Measurements from ENCODE around the gene OXT. TPM values are rescaled to one million over a fixed set of nuclear protein-coding genes. Genes with fewer than 3 reads are reported as not detected.
A peak's percentile ranks its signal among the peaks of the same experiment; 100 is the strongest.
"Not testable (repeated sequence)": the region's sequence is repeated elsewhere in the genome, so short reads cannot be mapped to it uniquely, and the experiment has no call there.

OXT gene
- not detected in 2 replicates for total RNA-seq

DNA sequence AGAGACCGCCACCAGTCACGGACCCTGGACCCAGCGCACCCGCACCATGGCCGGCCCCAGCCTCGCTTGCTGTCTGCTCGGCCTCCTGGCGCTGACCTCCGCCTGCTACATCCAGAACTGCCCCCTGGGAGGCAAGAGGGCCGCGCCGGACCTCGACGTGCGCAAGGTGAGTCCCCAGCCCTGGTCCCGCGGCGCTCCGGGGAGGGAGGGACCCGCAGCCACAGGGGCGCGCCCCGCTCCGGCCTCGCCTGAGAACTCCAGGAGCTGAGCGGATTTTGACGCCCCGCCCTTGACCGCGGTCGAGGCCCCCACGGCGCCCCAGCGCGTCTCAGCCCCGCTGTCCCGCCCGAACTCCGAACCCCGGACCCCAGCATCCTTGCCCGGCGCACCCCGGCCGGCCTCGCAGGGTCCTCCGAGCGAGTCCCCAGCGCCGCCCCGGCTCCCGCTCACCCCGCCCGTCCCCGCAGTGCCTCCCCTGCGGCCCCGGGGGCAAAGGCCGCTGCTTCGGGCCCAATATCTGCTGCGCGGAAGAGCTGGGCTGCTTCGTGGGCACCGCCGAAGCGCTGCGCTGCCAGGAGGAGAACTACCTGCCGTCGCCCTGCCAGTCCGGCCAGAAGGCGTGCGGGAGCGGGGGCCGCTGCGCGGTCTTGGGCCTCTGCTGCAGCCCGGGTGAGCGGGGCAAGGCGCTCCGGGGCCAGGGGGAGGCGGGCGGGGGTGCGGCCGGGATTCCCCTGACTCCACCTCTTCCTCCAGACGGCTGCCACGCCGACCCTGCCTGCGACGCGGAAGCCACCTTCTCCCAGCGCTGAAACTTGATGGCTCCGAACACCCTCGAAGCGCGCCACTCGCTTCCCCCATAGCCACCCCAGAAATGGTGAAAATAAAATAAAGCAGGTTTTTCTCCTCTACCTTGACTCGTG is at the start of gene OXT:
Gene OXT (plus strand): TSS at position 11 of the 920 bp plus-strand sequence. CDS start 36 bp downstream, at position 47.
- no peak for DNase-seq (ENCODE audit: low read depth in 2 of 2)

DNA sequence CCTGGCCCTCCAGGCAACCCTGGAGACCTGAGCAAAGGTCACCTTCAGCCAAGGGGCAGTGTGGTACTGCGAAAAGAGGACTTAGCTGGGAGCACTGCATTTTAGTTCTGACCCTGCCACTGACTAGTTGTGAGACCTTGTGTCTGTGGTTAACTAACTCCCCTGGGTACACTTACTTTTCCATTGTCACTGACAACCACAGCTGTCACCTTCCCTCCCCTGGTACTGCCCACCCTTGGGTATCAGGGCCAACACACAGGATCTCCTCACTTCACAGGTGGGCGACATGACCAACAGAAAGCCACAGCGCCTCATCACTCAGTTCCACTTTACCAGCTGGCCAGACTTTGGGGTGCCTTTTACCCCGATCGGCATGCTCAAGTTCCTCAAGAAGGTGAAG is 49.6 kb upstream of the OXT start:
- DNase-seq (ENCODE audit: low read depth in 2 of 2): no peak

DNA sequence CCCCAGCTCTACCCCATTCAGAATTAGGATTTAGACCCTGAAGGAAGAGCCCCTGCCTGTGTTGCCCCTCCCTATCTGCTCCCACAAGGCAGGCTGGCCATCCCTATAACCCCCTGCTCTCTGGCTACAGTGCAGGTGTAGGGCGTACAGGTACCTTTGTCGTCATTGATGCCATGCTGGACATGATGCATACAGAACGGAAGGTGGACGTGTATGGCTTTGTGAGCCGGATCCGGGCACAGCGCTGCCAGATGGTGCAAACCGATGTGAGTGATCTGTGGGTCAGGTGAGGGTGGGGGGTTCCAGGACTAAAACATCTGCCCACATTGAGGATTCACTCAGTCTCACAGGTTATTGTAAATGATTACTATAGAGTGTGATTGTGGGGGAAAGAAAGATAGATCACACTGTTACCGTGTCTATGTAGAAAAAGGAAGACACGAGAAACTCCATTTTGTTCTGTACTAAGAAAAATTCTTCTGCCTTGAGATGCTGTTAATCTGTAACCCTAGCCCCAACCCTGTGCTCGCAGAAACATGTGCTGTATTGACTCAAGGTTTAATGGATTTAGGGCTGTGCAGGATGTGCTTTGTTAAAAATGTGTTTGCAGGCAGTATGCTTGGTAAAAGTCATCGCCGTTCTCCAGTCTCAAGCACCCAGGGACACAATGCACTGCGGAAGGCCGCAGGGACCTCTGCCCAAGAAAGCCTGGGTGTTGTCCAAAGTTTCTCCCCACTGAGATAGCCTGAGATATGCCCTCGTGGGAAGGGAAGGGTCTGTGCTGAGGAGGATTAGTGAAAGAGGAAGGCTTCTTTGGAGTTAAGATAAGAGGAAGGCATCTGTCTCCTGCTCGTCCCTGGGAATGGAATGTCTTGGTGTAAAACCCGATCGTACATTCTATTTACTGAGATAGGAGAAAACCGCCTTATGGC is 48.6 kb upstream of the OXT start:
- not testable (repeated sequence) for DNase-seq (ENCODE audit: low read depth in 2 of 2)

DNA sequence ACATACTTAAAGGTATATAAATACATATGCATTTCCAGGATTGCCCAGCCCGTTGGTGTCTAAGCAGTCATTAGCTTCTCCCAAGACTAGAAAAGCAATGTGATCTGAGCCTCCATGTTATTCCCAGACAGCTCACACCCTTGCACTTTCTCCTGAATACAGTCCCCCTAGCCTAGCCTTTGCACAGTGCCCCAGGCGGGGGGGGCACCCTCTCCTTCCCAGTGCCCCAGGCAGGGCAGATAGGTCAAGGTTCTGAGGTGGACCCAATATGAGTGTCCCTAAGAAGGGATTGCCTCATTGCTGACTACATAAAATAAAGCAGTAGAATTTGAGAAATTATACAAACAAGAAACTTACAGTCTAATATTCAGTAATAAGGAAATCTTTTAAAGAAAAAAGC is 43.4 kb upstream of the OXT start:
- DNase-seq (ENCODE audit: low read depth in 2 of 2): no peak

DNA sequence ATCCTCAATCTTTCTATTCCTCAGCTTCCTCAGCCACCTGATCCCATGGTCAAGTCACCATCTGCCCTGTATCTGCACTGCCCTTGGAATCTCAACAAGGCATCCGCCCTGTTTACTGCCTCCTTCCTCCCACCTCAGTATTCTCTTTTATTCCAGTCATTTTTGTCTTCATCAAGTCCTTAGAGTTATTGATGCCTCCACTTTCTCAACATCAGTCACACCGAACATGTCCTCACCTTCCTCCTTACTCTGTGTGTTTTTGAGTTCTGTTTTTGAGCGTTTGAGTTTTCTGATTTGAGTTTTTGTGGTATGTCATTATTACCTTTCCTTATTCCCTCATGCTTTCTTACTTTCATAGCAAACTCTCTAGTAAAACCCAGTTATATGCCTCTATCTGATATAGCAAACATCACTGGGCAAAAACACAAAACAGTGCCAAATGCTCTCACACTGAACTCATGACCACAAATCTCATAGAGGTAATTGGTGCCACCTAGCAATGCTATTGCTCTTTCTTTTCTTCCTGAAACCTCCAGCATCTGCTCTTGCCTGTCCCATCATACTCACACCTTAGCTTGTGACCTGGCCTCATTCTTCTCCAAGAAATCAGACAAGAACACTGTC is 39.8 kb upstream of the OXT start:
- no peak for DNase-seq (ENCODE audit: low read depth in 2 of 2)

DNA sequence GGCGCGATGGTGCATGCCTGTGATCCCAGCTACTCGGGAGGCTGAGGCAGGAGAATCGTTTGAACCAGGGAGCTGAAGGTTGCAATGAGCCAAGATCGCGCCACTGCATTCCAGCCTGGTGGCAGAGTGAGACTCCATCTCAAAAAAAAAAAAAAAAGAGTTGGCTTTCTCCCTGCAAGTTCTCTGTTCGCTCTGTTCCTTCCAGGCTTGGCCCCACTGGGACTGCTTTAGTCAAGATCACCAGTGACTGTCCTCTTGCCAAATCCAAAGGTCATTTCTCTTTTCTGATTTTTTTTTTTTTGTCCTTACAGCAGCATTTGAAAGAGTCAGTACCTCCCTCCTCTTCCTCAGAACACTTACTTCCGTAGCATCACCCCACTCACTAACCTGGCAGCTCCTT is 38.8 kb upstream of the OXT start:
- no peak for DNase-seq (ENCODE audit: low read depth in 2 of 2)

DNA sequence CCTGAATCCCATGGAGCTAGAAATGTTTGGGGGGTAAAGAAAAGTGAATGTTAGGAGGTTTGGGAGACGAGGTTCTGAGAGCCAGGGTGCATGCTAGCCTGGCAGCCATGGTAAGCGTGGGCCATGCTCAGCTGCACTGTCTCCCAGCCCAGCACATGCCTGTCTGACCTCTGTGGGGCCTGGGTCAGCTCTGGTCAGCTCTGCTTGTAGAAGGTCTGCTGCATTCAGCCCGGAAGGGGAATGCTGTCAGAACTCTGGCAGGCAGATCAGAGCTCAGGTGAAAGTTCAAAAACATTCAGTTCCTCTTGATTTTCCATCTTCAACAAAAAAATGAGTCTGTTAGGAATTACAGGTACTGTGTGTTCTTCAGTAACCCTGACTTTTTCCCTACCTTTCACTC is 33.8 kb upstream of the OXT start:
- peak in 1 of 2 donors; percentile 19 for DNase-seq (ENCODE audit: low read depth in 2 of 2)

DNA sequence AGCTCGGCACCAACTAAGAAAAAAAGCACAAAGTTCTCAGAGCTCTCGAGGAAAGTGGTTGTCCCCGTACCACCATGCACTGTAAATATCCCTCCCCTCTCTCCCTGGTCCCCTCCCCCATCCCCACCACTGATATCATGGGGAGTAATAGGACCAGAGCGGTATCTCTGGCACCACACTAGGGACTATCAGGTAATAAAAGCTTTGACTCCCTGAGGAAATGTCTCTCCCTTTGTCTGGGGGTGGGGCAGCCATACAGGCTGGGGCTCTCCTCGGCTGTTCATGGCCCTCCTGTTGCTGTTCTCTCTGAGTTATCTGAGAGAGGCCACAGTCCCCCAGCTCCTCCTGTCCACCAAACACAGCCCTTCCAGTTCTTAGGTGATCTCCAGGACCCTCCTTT is 33.0 kb upstream of the OXT start:
- no peak for DNase-seq (ENCODE audit: low read depth in 2 of 2)

DNA sequence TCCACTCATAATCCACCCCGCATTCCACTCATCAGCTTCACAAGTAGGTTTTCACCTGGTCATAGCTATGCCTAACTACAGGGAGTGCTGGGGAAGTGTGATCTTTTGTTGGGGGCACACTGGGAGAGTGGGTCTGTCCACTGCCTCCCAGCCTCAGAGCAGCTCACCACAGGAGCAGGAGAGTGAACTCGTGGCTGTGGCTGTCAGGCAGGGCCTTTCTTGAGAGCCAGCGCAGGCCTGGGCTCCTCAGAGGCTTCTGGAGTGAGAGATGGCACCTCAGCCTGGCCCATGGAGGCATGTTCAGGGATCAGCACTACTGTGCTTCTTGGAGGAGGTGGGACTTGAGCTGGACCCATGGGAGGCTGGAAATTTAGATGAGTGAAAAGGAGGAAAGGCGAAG is 32.0 kb upstream of the OXT start:
- DNase-seq (ENCODE audit: low read depth in 2 of 2): no peak

DNA sequence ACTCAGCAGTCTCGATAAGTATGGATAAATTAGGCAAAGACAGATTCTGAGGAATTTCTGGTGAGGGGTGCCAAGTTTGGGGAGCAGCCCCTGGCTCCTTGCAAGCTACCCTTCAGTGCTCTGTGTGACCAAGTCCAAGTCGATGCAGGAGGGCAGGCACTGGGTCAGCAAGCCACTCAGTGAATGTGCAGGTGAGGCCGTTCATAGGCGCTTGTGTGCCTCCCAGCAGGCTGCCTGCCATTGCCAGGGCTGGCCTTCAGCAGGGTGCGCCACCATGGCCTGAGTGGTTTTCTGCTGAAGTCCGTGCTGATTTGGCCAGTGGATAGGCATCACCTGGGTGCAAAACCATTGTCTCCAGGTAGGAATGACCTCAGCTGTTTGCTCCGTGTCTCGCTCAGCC is 31.3 kb upstream of the OXT start:
- no peak for DNase-seq (ENCODE audit: low read depth in 2 of 2)

DNA sequence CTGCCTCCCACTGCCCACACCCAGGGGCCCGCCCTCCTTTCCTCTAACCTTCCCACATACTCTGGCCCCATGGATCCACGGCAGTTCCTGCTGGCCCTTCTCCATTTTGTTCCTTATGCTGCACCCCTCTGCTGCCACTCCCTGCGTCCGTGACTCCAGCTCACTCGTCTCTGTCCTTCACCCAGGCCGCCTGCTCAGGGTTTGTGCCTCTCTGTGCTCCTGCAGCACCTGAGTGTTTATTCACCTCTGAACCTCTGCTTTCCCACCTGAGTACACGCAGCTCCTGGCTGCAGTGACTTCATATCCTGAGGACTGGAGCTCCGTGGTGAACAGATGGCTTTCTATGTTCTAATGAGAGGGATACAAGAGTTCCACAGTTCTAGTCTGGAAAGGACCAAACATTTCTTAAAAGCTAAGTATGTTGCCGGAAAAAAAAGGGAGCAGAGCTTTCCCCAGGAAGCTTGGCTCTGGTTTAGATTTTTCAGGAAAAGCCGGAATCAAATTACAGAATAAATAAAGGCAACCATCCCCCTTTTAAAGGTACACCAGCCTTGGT is 29.5 kb upstream of the OXT start:
- peak; percentile 19 for DNase-seq (ENCODE audit: low read depth in 2 of 2)

DNA sequence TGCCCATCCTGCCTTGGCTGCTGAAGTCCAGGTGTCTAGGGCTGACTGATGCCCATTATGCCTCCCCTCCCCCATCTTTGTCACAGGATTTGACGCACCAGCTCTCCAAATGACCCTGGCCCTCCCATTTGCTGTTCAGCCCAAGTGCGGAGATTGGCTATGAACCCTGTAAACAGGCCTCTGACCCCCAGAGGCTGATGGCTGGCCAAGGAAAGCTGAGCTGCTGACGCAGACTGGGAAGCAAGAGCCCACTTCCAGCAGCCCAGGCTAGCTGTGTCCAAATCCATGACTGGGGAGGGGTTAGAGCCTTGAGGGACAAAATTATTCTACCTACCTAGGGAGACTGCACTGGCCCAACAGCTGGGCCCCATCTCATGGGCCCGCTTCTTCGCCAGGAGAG is 28.8 kb upstream of the OXT start:
- no peak for DNase-seq (ENCODE audit: low read depth in 2 of 2)

DNA sequence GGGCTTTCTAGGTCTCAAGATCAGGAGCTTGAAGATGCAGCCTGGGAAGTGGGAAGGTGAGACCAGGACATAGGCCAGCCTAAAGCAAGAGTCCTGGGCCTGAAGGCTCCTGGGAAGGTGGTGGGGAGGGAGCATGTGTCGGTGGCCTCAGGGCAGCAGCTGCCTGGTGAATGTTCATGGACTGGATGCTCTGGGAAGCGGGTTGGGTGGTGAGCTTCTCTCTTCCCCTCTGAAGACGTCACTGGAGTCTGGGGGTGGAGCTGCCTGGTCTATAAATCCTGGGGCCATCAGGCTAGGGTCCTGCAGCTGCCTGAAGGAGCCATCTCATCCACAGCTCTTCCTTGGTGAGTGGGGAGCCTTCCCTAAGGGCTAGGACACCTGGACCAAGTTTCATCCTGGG is 28.1 kb upstream of the OXT start, which contains the start of gene GNRH2:
Gene GNRH2 (plus strand): TSS at position 301 of the 400 bp plus-strand sequence. CDS start 793 bp downstream, outside the sequence.
- DNase-seq (ENCODE audit: low read depth in 2 of 2): no peak

DNA sequence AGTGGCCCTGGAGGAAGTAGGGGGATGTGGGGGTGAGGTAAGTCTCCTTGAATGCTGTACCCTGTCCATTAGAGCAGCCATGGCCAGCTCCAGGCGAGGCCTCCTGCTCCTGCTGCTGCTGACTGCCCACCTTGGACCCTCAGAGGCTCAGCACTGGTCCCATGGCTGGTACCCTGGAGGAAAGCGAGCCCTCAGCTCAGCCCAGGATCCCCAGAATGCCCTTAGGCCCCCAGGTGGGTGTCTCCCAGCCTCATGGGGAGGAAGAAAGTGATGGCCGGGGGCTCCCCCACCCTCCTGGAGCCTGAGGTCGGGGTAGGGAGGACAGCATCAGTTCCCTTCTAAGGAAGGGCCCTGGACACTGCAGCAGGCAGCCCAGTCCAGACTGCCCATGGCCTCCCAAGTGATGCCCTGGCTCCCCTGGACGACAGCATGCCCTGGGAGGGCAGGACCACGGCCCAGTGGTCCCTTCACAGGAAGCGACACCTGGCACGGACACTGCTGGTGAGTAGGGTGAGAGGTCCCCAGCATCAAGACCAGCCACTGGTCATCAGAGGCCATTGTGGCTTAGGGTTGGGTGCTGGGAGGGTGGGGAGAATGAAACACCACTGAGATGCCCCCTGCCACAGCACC is 27.0 kb upstream of the OXT start:
- DNase-seq (ENCODE audit: low read depth in 2 of 2): no peak

DNA sequence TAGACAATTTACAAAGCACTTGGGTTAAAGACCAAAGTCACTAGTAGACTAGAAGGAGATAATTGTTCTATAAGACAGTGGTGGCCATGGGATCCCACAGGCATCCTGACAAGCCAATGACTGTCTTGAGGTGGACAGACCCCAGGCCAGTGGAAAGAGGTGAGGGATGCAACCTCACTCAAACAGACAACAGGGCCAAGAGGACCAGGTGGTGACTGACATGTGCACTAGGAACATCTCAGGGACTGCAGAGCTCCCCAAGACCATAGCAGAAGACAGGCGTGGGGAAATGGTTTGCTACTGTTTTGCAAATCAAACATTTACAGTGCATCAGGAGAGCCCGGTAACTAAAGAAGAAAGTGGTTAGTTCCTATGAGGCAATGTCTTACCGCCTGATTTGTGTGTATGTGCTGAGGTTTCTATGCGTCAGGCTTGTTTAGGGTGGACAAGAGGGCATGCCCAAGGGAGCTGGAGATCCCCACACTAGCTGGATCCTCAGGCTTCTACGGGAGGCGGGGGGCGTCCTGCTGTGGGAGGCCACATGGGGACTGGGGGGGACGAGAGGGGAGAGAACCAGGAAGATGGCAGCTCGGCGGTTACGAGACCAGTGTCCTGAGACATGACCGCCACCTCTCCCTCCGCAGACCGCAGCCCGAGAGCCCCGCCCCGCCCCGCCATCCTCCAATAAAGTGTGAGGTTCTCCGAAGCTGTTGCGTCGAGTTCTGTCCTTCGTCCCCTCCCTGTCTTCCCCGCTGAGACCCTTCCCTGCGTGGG is 26.2 kb upstream of the OXT start:
- no peak for DNase-seq (ENCODE audit: low read depth in 2 of 2)

DNA sequence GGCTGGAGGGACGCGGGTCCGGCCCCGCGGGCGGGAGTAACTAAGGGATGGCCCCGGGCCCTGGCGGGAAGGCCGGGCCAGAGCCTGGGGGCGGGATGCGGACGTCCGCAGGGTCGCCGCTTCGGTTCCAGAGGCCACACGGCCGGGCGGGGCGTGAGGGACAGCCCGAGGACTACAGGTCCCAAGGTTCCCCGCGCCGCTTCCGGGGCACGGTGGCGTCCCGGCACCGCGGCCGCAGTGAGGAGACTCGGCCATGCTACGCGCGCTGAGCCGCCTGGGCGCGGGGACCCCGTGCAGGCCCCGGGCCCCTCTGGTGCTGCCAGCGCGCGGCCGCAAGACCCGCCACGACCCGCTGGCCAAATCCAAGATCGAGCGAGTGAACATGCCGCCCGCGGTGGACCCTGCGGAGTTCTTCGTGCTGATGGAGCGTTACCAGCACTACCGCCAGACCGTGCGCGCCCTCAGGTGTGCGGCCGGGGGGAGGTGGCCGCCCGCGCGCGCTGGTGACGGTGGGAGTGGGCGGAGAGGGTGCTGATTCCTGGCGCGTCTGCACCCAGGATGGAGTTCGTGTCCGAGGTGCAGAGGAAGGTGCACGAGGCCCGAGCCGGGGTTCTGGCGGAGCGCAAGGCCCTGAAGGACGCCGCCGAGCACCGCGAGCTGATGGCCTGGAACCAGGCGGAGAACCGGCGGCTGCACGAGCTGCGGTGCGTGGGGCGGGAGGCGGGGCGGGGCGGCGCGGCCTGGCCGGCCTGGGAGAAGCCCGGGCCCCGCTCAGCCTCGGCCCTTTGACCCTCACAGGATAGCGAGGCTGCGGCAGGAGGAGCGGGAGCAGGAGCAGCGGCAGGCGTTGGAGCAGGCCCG is 25.4 kb upstream of the OXT start, which contains the start of gene MRPS26:
Gene MRPS26 (plus strand): TSS at position 237 of the 861 bp plus-strand sequence. CDS start 17 bp downstream, at position 254.
- DNase-seq (ENCODE audit: low read depth in 2 of 2): peak; percentile 86 to 92

DNA sequence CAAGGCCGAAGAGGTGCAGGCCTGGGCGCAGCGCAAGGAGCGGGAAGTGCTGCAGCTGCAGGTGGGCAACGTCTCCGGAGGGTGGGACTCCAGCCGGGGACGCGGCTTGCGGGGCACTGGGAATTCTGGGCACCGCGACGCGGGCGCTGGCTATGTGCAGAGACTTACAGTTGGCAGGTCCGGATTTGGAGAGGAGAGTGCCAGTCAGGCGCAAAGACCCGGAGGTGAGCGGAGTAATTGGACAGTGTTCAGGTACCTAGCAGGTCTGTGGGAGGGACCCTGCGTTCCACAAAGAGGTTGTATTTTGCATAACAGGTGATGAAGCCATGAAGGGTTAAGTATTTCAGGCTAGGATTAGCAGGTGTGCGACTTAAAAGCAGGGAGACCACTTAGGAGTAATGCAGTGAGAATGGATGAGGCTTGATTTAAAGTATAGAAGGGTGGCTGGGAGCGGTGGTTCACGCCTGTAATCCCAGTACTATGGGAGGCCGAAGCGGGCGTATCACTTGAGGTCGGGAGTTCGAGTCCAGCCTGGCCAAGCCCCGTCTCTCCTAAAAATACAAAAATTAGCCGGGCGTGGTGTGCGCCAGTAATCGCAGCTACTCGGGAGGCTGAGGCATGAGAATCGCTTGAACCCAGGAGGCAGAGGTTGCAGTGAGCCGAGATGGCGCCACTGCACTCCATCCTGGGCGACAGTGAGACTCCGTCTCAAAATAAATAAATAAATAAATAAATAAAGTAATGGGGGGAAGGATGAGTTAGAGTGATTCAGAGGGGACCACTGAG is 24.6 kb upstream of the OXT start:
- DNase-seq (ENCODE audit: low read depth in 2 of 2): no peak

All from lung microvascular endothelial cell (primary cell).